Measurements from ENCODE around the gene RIPK4.
"Not testable (repeated sequence)": the region's sequence is repeated elsewhere in the genome, so short reads cannot be mapped to it uniquely, and the experiment has no call there.

The RIPK4 gene

DNA sequence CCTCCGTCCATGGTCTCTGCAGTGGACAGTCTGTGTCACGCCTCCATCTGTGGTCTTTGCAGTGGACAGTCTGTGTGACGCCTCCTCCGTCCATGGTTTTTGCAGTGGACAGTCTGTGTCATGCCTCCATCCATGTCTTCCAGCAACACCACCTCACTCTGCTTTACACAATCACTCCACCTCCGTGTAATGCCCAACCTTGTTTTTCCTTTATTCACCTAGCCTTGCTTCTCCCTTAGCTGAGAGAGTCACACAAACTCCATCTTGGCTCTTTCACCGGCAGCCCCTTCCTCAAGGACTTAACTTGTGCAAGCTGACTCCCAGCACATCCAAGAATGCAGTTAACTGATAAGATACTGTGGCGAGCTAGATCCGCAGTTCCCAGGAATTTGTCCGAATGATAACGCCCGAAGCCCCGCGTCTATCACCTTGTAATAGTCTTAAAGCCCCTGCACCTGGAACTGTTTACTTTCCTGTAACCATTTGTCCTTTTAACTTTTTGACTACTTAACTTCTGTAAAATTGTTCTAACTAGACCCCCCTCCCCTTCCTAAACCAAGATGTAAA, 52.5 kb downstream of the RIPK4 start:
- DNase-seq (ENCODE audit: low spot score): not testable (repeated sequence)

DNA sequence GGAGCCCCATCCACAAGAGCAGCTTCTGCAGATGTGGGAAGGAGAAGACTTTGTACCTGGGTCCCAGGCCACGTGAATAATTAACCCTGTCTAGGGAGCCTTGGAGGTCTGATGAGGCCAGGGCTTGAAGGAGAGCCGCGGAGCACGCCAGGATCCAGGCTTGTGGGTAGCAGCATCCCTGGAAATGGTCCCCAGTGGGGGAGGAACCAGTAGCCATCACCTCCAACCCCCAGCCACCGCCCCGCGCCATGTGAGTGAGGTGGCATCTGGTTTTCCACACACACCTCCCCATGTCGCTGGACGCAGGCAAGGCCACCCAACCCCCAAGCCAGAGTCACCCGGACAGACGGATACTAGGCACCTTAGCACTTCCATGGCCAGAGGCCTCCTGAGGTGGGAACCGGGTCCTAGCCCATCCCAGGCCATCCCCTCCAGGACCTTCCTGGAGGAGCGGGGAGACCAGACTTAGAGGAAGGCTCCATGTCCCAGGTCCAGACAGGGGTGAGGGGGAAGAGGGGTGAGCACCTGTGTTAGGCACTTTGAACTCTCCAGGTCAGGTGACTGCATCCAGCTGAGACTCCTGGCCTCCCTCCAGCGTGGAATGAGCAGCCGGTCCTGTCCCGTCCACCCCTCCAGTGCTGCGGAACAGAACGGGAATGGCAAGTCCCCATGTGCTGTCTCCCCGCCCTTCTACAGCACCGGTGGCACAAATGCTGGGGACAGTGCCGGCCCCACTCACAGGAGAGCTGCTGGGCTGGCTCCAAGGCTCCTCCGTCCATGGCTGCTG, 53.2 kb downstream of the RIPK4 start:
- DNase-seq (ENCODE audit: low spot score): no peak

GRCh38 chr21:41712730-41713129, 54.1 kb downstream of the RIPK4 start:
- no peak for DNase-seq (ENCODE audit: low spot score)

- DNase-seq (ENCODE audit: low spot score): no peak
Observed at GRCh38 chr21:41712201-41712600, 54.7 kb downstream of the RIPK4 start.

- no peak for DNase-seq (ENCODE audit: low spot score)
Observed at GRCh38 chr21:41711416-41712007, 55.3 kb downstream of the RIPK4 start.

DNA sequence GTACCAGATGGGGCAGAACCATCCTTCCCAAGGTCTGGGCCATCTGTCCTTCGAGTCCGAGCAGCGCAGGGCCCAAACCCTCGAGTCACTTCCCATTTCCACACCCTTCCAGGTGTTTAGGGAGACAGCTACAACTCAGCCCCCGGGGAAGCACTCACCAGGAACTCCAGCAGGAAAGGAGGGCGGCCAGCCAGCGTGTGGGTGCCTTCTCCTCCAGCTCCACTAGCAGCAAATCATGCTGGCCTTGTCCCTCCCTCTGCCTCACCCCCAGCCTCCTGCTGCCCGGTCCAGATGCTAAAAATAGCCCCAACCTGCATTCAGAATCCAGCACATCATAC, 56.1 kb downstream of the RIPK4 start:
- no peak for DNase-seq (ENCODE audit: low spot score)

- no peak for DNase-seq (ENCODE audit: low spot score)
Observed at GRCh38 chr21:41709965-41710822, 56.7 kb downstream of the RIPK4 start.

- DNase-seq (ENCODE audit: low spot score): no peak
Observed at GRCh38 chr21:41709166-41709565, 57.7 kb downstream of the RIPK4 start.

- no peak for DNase-seq (ENCODE audit: low spot score)
Observed at GRCh38 chr21:41707960-41708330, 58.9 kb downstream of the RIPK4 start.

DNA sequence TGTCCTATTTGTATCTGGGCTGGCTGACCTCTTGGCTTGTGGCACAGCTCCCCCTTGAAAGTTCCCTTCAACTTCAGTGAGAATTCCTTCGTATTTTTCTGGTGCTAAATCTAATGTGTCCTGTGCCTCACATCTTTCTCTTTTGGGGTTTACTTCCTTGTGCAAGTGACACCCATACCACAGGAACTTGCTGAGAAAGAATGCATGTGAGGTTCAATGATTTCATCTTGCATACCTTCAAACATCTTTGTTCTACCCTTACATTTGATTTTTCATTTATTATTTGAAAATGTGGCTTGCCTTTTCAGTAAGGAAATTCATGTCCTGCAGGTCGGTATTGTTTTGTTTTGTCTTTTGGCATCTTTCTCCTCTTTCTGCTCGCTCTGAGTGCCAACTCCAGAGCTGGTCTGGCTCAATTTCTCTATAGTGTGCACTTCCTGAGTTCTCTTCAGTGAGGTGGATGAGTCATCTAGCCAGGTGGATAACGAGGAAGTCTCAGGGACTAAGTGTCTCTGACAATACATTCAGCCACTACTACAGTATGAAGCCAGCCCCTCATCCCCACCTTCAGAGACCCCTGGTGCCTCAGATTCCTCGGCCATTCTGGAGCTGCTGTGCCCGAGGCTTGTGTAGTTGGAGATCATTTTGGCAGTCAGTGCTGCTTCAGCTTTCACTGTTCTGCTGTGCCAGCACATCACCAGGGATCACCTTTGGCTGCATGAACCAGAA, 59.5 kb downstream of the RIPK4 start:
- no peak for DNase-seq (ENCODE audit: low spot score)

DNA sequence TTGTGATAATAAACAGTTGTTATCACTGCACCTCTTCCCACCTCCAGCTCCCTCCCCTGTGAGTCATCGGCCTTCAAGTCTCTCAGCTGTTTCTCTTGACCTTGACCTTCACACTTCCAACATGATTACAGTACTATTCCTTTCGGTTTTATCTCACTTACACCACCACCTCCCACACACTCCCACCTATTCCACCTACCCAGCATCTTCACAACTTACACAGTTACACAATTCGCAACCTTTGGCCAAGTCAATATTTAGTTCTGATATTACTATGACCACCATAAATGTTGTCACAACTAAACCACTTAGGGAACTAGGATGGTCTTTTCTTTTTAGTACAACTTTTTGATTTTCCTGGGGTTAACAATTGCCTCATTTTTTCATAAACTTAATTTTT, 60.2 kb downstream of the RIPK4 start:
- no peak for DNase-seq (ENCODE audit: low spot score)

GRCh38 chr21:41706263-41706639, 60.6 kb downstream of the RIPK4 start:
- no peak for DNase-seq (ENCODE audit: low spot score)

DNA sequence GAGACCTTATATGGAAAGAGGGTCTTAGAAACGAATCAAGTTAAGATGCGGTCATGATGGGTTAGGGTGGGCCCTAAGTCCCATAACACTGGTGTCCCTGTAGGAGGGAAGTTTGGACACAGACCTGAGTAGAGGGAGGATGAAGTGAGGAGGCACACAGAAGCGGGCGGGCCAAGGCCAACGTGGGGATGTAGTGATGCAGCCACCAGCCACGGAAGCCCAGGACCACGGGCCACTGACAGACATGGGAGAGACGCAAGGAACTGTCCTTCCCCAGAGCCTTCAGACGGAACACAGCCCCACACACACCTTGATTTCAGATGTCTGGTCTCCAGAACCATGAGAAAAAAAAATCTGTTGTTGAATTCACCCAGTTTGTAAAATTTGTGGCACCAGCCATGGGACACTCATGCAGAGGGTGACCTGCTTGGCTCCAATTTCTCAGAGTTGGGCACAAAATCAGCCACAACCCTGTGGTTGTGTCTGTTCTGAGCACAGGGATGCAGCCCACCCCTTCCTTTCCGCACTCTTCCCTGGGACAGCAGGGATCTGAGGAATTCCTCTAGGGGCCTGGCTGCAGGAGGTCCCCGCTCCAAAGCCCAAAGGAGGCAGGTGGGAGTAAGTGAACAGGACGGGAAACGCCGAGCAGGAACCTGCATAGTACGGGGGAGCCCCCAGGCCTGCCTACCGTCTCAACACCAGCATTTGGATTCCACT, 61.1 kb downstream of the RIPK4 start:
- no peak for DNase-seq (ENCODE audit: low spot score)

DNA sequence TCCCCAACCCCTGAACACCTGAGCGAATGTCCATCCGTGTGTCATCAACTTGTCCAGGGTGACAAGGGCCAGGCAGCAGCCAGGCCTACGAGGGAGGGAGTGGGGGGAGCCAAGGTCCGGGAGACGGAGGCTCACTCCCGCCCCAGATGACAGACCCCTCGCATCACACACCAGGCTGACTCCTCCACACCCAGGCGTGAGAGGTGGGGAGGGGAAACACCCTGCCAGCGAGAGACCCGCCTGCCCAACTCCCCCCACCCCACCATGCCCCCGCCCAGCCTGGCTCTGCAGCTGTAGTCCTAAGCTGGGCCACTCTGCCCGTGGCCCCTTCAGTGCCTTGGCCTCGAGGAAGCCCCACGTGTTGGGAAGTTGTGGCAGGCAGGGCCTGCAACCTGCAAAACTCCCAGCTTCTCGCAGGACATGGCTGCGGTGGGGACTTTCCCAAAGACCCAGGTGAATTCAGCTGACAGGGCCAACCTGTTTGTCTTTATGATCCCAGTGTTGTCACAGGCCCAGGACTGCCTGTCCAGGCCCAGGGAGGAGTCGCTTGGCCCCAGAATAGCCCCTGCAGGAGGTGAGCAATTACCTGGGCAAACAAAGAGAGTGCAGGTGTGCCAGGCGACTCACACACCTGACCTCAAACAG, 62.9 kb downstream of the RIPK4 start:
- no peak for DNase-seq (ENCODE audit: low spot score)

- DNase-seq (ENCODE audit: low spot score): no peak
Observed at GRCh38 chr21:41701749-41702148, 65.1 kb downstream of the RIPK4 start.

- no peak for DNase-seq (ENCODE audit: low spot score)
Observed at GRCh38 chr21:41699311-41699710, 67.5 kb downstream of the RIPK4 start.

GRCh38 chr21:41698071-41698470, 68.8 kb downstream of the RIPK4 start:
- no peak for DNase-seq (ENCODE audit: low spot score)

DNA sequence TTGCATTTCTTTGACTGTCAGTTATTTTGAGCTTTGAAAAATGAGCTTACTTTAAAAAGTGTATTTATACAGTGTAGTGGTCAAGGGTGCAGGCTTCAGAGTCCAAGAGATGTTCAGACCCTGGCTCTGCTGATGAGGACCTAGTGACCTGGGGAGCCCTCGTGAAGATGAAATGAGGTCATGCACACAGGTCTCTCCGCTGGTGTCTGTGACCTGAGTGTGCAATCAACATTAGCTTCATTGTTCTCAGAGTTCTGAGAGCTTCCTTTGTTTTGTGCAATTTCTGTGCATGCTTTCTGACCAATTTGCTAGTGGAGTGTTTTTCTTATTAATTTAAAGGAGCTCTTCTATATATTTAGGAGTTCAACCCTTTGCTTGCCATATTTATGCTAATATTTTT, 71.3 kb downstream of the RIPK4 start:
- no peak for DNase-seq (ENCODE audit: low spot score)

DNA sequence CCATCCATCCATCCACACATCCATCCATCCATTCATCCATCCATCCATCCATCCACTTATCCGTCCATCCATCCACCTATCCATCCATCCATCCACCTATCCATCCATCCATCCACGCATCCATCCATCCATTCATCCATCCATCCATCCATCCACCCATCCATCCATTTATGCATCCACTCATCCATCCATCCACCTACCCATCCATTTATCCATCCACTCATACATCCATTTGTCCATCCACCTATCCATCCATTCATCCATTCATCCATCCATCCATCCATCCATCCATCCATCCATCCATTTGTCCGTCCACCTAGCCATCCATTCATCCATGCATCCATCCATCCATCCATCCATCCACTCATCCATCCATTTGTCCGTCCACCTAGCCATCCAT, 72.8 kb downstream of the RIPK4 start:
- not testable (repeated sequence) for DNase-seq (ENCODE audit: low spot score)

- DNase-seq (ENCODE audit: low spot score): no peak
Observed at GRCh38 chr21:41692185-41692565, 74.7 kb downstream of the RIPK4 start.

Data from hepatic stellate cell (primary cell).